ENCODE results near the gene PCDH19. TPM values are rescaled to one million over a fixed set of nuclear protein-coding genes. Genes with fewer than 3 reads are reported as not detected.

Gene PCDH19
- total RNA-seq, 1 experiment from 2014 or later = 0.08 TPM

DNA sequence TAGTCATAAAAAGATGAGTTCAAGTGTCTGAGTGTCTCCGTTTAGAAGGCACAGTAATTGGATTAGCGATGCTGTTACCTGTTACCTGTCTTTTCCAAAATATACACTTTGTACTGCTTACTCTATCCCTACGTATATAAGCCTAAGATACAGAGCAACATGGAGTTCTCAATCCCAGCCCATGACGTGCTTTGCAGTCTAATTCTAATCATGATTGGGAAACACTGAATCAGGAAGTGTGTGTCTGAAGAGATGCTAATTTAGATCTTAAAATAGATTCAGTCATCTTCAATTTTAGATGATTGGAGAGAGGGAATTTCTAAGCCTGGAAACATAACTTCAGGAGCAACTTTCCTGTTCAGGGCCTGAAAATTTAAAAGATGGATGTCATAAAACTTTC lies 115.1 kb downstream of the PCDH19 start:
- no peak for DNase-seq (ENCODE audit: low read depth, low spot score)
- intact Hi-C loops (cut with micrococcal nuclease; ENCODE audit: unreplicated experiment) (no loop called here), in situ Hi-C loops (cut with HindIII; ENCODE audit: low pct_unique_long_range_greater_than_20kb, low sequenced_read_pairs) (no loop called here)
- TF ChIP-seq TCF7L2 (IDR thresholded peaks at IDR 0.05; ENCODE audit: low read depth, low read length) = no peak
- no peak for TF ChIP-seq POLR2AphosphoS5 (IDR thresholded peaks at IDR 0.05; ENCODE audit: low read depth, low read length)
- TF ChIP-seq, protein P1, sequence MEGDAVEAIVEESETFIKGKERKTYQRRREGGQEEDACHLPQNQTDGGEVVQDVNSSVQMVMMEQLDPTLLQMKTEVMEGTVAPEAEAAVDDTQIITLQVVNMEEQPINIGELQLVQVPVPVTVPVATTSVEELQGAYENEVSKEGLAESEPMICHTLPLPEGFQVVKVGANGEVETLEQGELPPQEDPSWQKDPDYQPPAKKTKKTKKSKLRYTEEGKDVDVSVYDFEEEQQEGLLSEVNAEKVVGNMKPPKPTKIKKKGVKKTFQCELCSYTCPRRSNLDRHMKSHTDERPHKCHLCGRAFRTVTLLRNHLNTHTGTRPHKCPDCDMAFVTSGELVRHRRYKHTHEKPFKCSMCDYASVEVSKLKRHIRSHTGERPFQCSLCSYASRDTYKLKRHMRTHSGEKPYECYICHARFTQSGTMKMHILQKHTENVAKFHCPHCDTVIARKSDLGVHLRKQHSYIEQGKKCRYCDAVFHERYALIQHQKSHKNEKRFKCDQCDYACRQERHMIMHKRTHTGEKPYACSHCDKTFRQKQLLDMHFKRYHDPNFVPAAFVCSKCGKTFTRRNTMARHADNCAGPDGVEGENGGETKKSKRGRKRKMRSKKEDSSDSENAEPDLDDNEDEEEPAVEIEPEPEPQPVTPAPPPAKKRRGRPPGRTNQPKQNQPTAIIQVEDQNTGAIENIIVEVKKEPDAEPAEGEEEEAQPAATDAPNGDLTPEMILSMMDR (IDR thresholded peaks at IDR 0.05) = no peak
- TF ChIP-seq SIN3A (IDR thresholded peaks at IDR 0.05; ENCODE audit: borderline replicate concordance, insufficient read depth, low read depth, low read length) = no peak
- TF ChIP-seq, protein P2, sequence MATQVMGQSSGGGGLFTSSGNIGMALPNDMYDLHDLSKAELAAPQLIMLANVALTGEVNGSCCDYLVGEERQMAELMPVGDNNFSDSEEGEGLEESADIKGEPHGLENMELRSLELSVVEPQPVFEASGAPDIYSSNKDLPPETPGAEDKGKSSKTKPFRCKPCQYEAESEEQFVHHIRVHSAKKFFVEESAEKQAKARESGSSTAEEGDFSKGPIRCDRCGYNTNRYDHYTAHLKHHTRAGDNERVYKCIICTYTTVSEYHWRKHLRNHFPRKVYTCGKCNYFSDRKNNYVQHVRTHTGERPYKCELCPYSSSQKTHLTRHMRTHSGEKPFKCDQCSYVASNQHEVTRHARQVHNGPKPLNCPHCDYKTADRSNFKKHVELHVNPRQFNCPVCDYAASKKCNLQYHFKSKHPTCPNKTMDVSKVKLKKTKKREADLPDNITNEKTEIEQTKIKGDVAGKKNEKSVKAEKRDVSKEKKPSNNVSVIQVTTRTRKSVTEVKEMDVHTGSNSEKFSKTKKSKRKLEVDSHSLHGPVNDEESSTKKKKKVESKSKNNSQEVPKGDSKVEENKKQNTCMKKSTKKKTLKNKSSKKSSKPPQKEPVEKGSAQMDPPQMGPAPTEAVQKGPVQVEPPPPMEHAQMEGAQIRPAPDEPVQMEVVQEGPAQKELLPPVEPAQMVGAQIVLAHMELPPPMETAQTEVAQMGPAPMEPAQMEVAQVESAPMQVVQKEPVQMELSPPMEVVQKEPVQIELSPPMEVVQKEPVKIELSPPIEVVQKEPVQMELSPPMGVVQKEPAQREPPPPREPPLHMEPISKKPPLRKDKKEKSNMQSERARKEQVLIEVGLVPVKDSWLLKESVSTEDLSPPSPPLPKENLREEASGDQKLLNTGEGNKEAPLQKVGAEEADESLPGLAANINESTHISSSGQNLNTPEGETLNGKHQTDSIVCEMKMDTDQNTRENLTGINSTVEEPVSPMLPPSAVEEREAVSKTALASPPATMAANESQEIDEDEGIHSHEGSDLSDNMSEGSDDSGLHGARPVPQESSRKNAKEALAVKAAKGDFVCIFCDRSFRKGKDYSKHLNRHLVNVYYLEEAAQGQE (IDR thresholded peaks at IDR 0.05; ENCODE audit: insufficient read depth in 1 of 2, low read depth in 2 of 2, low read length in 1 of 2) = no peak
- CTCF ChIA-PET = no interaction called here
- ATAC-seq = no peak
- H3K27me3 ChIP-seq (ENCODE audit: control insufficient read depth, insufficient read depth, low read length) = no peaks in the 10 kb centered on the region
- no peaks in the 10 kb centered on the region for H3K36me3 ChIP-seq (ENCODE audit: control insufficient read depth, insufficient read depth, low read length)
- H3K27ac ChIP-seq (ENCODE audit: low read length) = no peak overlapping the region
- H3K4me1 ChIP-seq (ENCODE audit: control insufficient read depth, insufficient read depth, low read length) = no peaks in the 10 kb centered on the region
- no peak overlapping the region for H3K4me3 ChIP-seq (ENCODE audit: low read depth in 2 of 2, low read length in 2 of 2)
- BruUV-seq (replicated peaks) = no TSS peak
- POLR2A ChIA-PET = no interaction called here
- no peaks in the 10 kb centered on the region for H3K9me3 ChIP-seq (ENCODE audit: control insufficient read depth, insufficient read depth, low read depth, low read length)

DNA sequence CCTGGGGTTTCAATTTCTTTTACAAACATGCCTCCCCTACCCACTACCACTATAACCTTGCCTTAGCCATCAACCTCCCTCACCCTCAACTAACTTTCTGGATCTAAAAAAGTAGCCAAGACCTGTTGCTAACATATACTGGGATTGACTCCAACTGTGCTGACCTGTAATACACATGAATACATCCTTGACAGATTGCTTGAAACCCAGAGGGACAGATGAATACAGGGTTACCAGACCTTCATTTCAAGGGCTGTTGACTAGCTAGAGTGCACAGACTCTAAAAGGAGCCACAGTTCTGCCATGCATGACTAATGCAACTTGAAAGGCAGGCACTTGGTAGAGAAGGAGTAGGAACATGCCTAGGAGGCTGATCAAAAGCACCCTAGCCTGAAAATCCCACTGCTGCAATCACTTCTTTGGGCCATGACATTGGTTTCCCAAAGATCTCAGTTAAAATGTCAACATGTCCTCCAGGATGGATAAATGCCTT lies 121.0 kb downstream of the PCDH19 start:
- CTCF ChIA-PET = interaction anchor here (0.6 kb wide), 1 partner anchor 9 kb away, joined by 3 read pairs; no protein-coding TSS in a partner anchor

More for the DNA sequence above, 121.0 kb downstream of the PCDH19 start:
- in situ Hi-C loops (cut with HindIII; ENCODE audit: low pct_unique_long_range_greater_than_20kb, low sequenced_read_pairs) (no loop called here), intact Hi-C loops (cut with micrococcal nuclease; ENCODE audit: unreplicated experiment) (no loop called here)
- no peaks in the 10 kb centered on the region for H3K27me3 ChIP-seq (ENCODE audit: control insufficient read depth, insufficient read depth, low read length)
- H3K4me3 ChIP-seq (ENCODE audit: low read depth in 2 of 2, low read length in 2 of 2) = no peak overlapping the region
- no peaks in the 10 kb centered on the region for H3K4me1 ChIP-seq (ENCODE audit: control insufficient read depth, insufficient read depth, low read length)
- no TSS peak for BruUV-seq (replicated peaks)
- no peaks in the 10 kb centered on the region for H3K36me3 ChIP-seq (ENCODE audit: control insufficient read depth, insufficient read depth, low read length)
- ATAC-seq (no peak), DNase-seq (ENCODE audit: low read depth, low spot score) (no peak)
- POLR2A ChIA-PET = no interaction called here
- TF ChIP-seq POLR2AphosphoS5 (IDR thresholded peaks at IDR 0.05; ENCODE audit: low read depth, low read length) = no peak
- no peak for TF ChIP-seq SIN3A (IDR thresholded peaks at IDR 0.05; ENCODE audit: borderline replicate concordance, insufficient read depth, low read depth, low read length)
- no peak for TF ChIP-seq TCF7L2 (IDR thresholded peaks at IDR 0.05; ENCODE audit: low read depth, low read length)
- TF ChIP-seq, protein P1 (IDR thresholded peaks at IDR 0.05) = no peak
- TF ChIP-seq, protein P2 (IDR thresholded peaks at IDR 0.05; ENCODE audit: insufficient read depth in 1 of 2, low read depth in 2 of 2, low read length in 1 of 2) = no peak
- no peaks in the 10 kb centered on the region for H3K9me3 ChIP-seq (ENCODE audit: control insufficient read depth, insufficient read depth, low read depth, low read length)
- H3K27ac ChIP-seq (ENCODE audit: low read length) = no peak overlapping the region

Measured in Panc1 (cell line).